Stimulated activated CD4-positive, alpha-beta T cell treated with anti-CD3 and anti-CD28 coated beads, TNF-alpha, amount 100 ng/mL, for 1 hour (primary cell): ENCODE measurements around the gene PTPN13.
"Not testable (repeated sequence)": the region's sequence is repeated elsewhere in the genome, so short reads cannot be mapped to it uniquely, and the experiment has no call there.

Experiments used
- DNase-seq, 3 donors: peaks; one replicate each; pipeline ENCODE4 v3.0.0-alpha.2; 2020; ENCODE audit warnings: low read depth in 3 of 3, low spot score in 1 of 3

Gene PTPN13

GRCh38 chr4:86631166-86631565 lies 37.1 kb downstream of the PTPN13 start:
- DNase-seq, result no peak

GRCh38 chr4:86633854-86634253 lies 39.7 kb downstream of the PTPN13 start:
- DNase-seq, result no peak

GRCh38 chr4:86640469-86640868 lies 46.4 kb downstream of the PTPN13 start:
- DNase-seq, result no peak

GRCh38 chr4:86641516-86642090 lies 47.5 kb downstream of the PTPN13 start:
- no peak for DNase-seq

- no peak for DNase-seq
These were observed 50.8 kb downstream of the PTPN13 start for GRCh38 chr4:86644892-86645291.

- DNase-seq, result no peak
These were observed 58.3 kb downstream of the PTPN13 start for GRCh38 chr4:86652332-86652932.

- DNase-seq, result no peak
These were observed 59.2 kb downstream of the PTPN13 start for GRCh38 chr4:86653237-86653865.

GRCh38 chr4:86656781-86657180 lies 62.7 kb downstream of the PTPN13 start:
- DNase-seq, result not testable (repeated sequence)

GRCh38 chr4:86657382-86657781 lies 63.3 kb downstream of the PTPN13 start:
- DNase-seq, result no peak

- no peak for DNase-seq
These were observed 63.8 kb downstream of the PTPN13 start for GRCh38 chr4:86657910-86658309.

GRCh38 chr4:86660401-86660800 lies 66.3 kb downstream of the PTPN13 start:
- no peak for DNase-seq

- no peak for DNase-seq
These were observed 66.9 kb downstream of the PTPN13 start for GRCh38 chr4:86661006-86661405.

GRCh38 chr4:86661418-86661817 lies 67.3 kb downstream of the PTPN13 start:
- no peak for DNase-seq

GRCh38 chr4:86664959-86665358 lies 70.8 kb downstream of the PTPN13 start:
- no peak for DNase-seq

- DNase-seq, result no peak
These were observed 76.2 kb downstream of the PTPN13 start for GRCh38 chr4:86670298-86670697.

- no peak for DNase-seq
These were observed 76.6 kb downstream of the PTPN13 start for GRCh38 chr4:86670756-86671155.

- no peak for DNase-seq
These were observed 81.4 kb downstream of the PTPN13 start for GRCh38 chr4:86675548-86675947.

- DNase-seq, result no peak
These were observed 84.7 kb downstream of the PTPN13 start for GRCh38 chr4:86678796-86679195.

GRCh38 chr4:86679441-86679840 lies 85.3 kb downstream of the PTPN13 start:
- DNase-seq, result no peak

GRCh38 chr4:86683167-86683566 lies 89.1 kb downstream of the PTPN13 start:
- DNase-seq, result no peak

- DNase-seq, result no peak
These were observed 89.9 kb downstream of the PTPN13 start for GRCh38 chr4:86683983-86684382.

- no peak for DNase-seq
These were observed 91.3 kb downstream of the PTPN13 start for GRCh38 chr4:86685401-86685800.

GRCh38 chr4:86686741-86687140 lies 92.6 kb downstream of the PTPN13 start:
- no peak for DNase-seq
